Measurements from ENCODE around the gene FUS.

DNA sequence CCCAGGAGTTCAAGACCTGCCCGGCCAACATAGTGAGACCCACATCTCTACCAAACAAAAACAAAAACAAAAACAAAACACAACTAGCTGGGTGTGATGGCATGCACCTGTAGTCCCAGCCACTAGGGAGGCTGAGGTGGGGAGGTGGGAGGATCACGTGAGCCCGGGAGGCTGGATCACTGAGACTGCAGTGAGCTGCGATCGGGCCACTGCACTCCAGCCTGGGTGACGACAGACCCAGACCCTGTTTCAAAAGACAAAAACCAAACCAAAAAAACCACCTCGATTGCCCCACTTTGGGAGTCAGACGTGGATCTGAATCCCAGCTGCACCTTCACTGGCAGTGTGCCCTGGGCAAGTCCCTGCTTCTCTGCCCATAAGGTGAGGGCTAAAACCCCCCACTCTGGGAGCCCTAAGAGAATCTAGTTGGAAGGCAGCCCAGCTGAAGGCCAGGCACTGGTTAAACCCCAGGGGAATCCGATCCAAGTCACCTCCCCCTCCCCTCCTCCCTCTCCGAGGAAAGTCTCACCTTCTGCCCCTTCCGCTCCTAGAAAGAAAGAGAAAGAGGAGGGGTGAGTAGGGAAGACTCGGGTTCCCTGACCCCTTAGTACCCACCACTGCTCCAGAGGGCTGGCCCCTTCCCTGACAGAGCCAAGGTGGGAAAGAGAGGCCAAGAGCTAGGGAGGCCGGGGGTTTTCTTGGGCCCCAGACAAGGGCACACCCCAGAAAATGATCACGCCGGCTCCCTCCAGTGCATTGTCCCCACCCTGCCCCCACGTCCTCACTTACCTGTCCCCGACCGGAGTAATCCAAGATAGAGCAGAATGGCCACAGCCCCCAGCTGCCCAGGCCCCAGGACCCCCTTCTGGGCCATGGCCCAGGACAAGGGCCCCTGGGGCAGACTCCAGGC lies 45.1 kb upstream of the FUS start:
- TF ChIP-seq ZNF274 (IDR thresholded peaks at IDR 0.05; ENCODE audit: low read depth, low read length): no peak
- no peak for TF ChIP-seq YY1 (IDR thresholded peaks at IDR 0.05; ENCODE audit: insufficient read depth, insufficient read length)
- no peak for TF ChIP-seq SUZ12 (IDR thresholded peaks at IDR 0.05; ENCODE audit: extremely low read depth, insufficient read depth, insufficient read length)

Data from NT2/D1 (cell line).